Measurements from ENCODE around the gene NUBP2. TPM values are rescaled to one million over a fixed set of nuclear protein-coding genes. Genes with fewer than 3 reads are reported as not detected.

The NUBP2 gene
- total and polyA plus RNA-seq, 10 of the 15 experiments (the other 5 are each of a cell fraction or from before 2014, with no cell fraction given) = 1.9 to 129 (median 51.7) TPM

GRCh38 chr16:1779234-1779701 is 3.5 kb upstream of the NUBP2 start:
- FAIRE-seq (no peak), ATAC-seq (no peak), DNase-seq (ENCODE audit: low read depth, low spot score) (no peak)
- H3K36me3 ChIP-seq (ENCODE audit: control insufficient read depth in 2 of 2, insufficient read depth in 2 of 2, low read length in 1 of 2) = peaks cover 3 to 8% of the 10 kb centered on the region in 2 experiments; a peak in 3 of 4 replicates
- WGBS (ENCODE audit: insufficient coverage, insufficient replicate concordance, low lambda C conversion rate, missing lambda C conversion rate) = 73% methylated on average over 7 of the region's 8 CpGs
- peaks cover 12% of the 10 kb centered on the region for H3K4me1 ChIP-seq (ENCODE audit: control insufficient read depth, insufficient read depth, low read length)
- no TSS peak for BruUV-seq (replicated peaks)
- ChIA-PET CTCF (no interaction called here), RAD21 (ENCODE audit: unreplicated experiment) (interaction anchor here (0.6 kb wide), 1 partner anchor 306 kb away, joined by 3 read pairs; no protein-coding TSS in a partner anchor), SMC1A (ENCODE audit: uncharacterized antibody, unreplicated experiment) (no interaction called here), POLR2A (interaction anchor here (1.2 kb wide), 1 partner anchor 74 kb away, joined by 3 read pairs; the partner anchor contains the start of gene MAPK8IP3)
- no peaks in the 10 kb centered on the region for H3K27me3 ChIP-seq (replicated peaks in 1 of 2; ENCODE audit: control insufficient read depth in 2 of 2, insufficient read depth in 2 of 2, low read length in 1 of 2)
- in situ Hi-C loops (cut with MboI) = no loop called here
- H4K20me1 ChIP-seq (ENCODE audit: control insufficient read depth, insufficient read depth) = no peaks in the 10 kb centered on the region
- TF ChIP-seq SPI1 (IDR thresholded peaks at IDR 0.05; ENCODE audit: borderline replicate concordance, insufficient read depth, low read depth, low read length) (no peak), CREM (IDR thresholded peaks at IDR 0.05; ENCODE audit: low read depth) (no peak), SREBF1 (IDR thresholded peaks at IDR 0.05; ENCODE audit: low read length) (no peak), MEF2A (IDR thresholded peaks at IDR 0.05; ENCODE audit: insufficient read depth, low read depth, low read length) (no peak), CREB1 (IDR thresholded peaks at IDR 0.05; ENCODE audit: low read depth) (no peak), TCF12 (IDR thresholded peaks at IDR 0.05; ENCODE audit: low read depth, low read length) (no peak), REST (IDR thresholded peaks at IDR 0.05; ENCODE audit: low read depth, low read length) (no peak)
- H3K4me2 ChIP-seq (ENCODE audit: control insufficient read depth, insufficient read depth) = no peak overlapping the region
- intact Hi-C loops (cut with micrococcal nuclease; ENCODE audit: unreplicated experiment) = no loop called here
- H3K79me2 ChIP-seq (ENCODE audit: control insufficient read depth, insufficient read depth, low read length) = peaks cover 14% of the 10 kb centered on the region
- H3K9ac ChIP-seq (ENCODE audit: control insufficient read depth, insufficient read depth, low read length) = no peak overlapping the region
- H3K27ac ChIP-seq (ENCODE audit: control insufficient read depth, insufficient read depth) = no peak overlapping the region
- no peaks in the 10 kb centered on the region for H3K9me3 ChIP-seq (replicated peaks; ENCODE audit: control insufficient read depth, insufficient read depth, low read length)
- H3K4me3 ChIP-seq = no peak overlapping the region
- H2AFZ ChIP-seq (ENCODE audit: control insufficient read depth, low read depth, low read length) = no peak overlapping the region
